Measurements from ENCODE around the gene COL9A2.

Gene COL9A2

DNA sequence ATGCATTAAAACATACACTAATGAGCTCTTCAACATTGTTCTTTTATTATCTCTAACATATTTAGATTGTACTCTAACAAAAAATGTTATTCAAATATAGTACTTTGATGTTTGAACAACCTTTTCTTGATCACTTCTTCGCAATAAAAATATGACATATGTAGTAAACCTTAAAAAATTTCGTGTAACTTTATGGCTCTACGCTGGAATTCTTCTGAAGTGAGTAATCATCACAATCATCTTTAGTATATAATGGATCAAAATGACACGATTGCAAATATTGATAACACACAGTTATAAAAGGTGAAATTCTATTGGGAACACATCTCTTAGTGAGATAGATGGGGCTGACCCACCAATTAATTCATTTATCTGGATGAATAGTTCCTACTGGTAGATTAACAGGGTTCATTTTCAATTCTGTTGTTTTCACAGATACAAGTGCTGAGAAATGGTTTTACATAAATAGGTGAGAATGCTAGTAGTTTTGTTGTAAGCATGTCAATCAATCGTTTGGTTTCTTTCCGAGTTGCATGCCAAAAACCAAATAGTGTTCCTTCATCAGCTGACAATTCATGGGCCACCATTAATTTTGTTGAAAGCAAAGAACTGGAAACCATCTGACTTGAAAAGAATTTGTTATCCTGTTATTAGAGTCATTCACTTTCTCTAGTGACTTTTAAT lies 60.5 kb downstream of the COL9A2 start:
- DNase-seq: no peak

DNA sequence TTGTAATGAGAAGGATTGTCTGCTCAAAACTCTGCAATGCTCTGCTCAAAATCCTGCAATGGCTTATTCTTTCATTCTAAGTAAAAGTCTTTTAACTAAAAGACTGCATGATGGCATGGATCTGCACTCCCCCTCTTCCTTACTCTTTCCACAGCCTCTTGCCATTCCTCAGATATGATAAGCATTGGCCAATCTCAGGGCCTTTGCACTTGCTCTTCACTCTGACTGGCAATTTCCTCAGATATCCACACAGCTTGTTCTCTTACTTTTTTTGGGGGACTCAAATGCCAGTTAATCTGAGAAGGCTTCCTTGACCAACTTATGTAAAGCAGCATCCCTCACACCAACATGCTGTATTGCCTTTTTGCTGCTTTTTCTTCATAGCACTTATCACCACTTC lies 61.9 kb downstream of the COL9A2 start:
- DNase-seq: no peak

GRCh38 chr1:40252601-40253000 lies 64.5 kb downstream of the COL9A2 start:
- no peak for DNase-seq

DNA sequence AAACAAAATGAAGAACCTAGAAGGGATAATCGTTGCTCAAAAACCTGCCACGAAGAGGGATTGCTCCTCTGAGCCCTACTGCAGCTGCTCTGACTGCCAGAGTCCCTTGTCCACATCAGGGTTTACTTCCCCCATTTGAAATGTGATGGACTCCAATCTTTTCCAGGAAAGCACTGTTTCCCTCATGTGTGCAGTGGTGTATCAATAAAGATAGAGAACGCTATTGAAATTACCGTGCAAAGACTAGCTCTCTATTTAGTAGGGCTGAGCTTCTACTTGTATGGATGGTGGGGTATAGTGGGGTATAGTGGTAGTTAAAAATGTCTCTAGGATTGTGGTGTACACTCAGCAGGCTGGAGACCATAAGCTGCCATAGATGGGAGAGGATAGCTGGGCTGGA lies 65.6 kb downstream of the COL9A2 start:
- no peak for DNase-seq
